Measurements from ENCODE around the gene ADAM22. TPM values are rescaled to one million over a fixed set of nuclear protein-coding genes. Genes with fewer than 3 reads are reported as not detected.
A peak's percentile ranks its signal among the peaks of the same experiment; 100 is the strongest.

ADAM22 gene
- total and polyA plus RNA-seq, 2 of the 4 experiments (the other 2 are of a cell fraction) = 0.03 to 0.18 TPM

GRCh38 chr7:88217675-88218428, 283.8 kb downstream of the ADAM22 start:
- Histone ChIP-seq H4K5ac (ENCODE audit: low read depth, low read length) (no peak overlapping the region), H3K56ac (ENCODE audit: extremely low read depth, insufficient read depth, low read length) (no peak overlapping the region), H3K14ac (replicated peaks; ENCODE audit: low read depth, low read length) (no peak overlapping the region), H3K4me2 (ENCODE audit: low read depth, low read length) (peak overlapping the region; percentile 97), H2AFZ (replicated peaks; ENCODE audit: low read length, poor library complexity) (no peak overlapping the region), H3K79me1 (ENCODE audit: low read depth in 1 of 2, low read length in 2 of 2) (peaks cover 28 to 42% of the 10 kb centered on the region in 2 experiments), H2BK120ac (ENCODE audit: low read depth, low read length) (no peak overlapping the region), H3K27me3 (ENCODE audit: control insufficient read depth, insufficient read depth, low read length) (no peaks in the 10 kb centered on the region), H4K20me1 (ENCODE audit: insufficient read depth, low read length) (peaks cover 3% of the 10 kb centered on the region; the same call in 1 of the 2 replicates), H2AK5ac (ENCODE audit: low read depth, low read length) (no peak overlapping the region), H3K36me3 (ENCODE audit: control insufficient read depth, insufficient read depth, low read length) (peaks cover 22% of the 10 kb centered on the region), H4K91ac (ENCODE audit: insufficient read depth, low read depth, low read length) (no peak overlapping the region), H3K9ac (ENCODE audit: low read depth, low read length) (peak overlapping the region; percentile 80; the same call in 1 of the 2 replicates), H3K4me3 (ENCODE audit: insufficient read depth, low read depth, low read length) (no peak overlapping the region; the same call in 1 of the 2 replicates), H3K9me1 (ENCODE audit: insufficient read depth, low read length) (peaks cover 3% of the 10 kb centered on the region), H2AK9ac (replicated peaks; ENCODE audit: low read depth, low read length, poor library complexity) (no peak overlapping the region), H3K9me3 (ENCODE audit: control insufficient read depth, insufficient read depth, low read length) (no peaks in the 10 kb centered on the region), H2BK5ac (ENCODE audit: low read depth, low read length, poor library complexity, severe bottlenecking) (no peak overlapping the region), H3K4ac (ENCODE audit: low read depth, low read length) (no peak overlapping the region), H3K23ac (ENCODE audit: low read depth, low read length) (peak overlapping the region; percentile 59), H3K18ac (ENCODE audit: low read depth, low read length) (no peak overlapping the region), H2BK20ac (ENCODE audit: low read depth, low read length) (no peak overlapping the region), H3K4me1 (ENCODE audit: control insufficient read depth, insufficient read depth, low read length) (peaks cover 2% of the 10 kb centered on the region; the same call in 1 of the 2 replicates), H3K27ac (ENCODE audit: insufficient read depth, low read length) (no peak overlapping the region), H2BK15ac (ENCODE audit: low read depth, low read length) (no peak overlapping the region), H4K8ac (ENCODE audit: low read depth in 2 of 2, low read length in 2 of 2) (no peak overlapping the region)
- DNase-seq (no peak), ATAC-seq (ENCODE audit: low read depth) (no peak)
- intact Hi-C loops (cut with micrococcal nuclease) = no loop called here
- ChIA-PET CTCF (interaction anchor here (1.7 kb wide), 1 partner anchor 9 kb away, joined by 6 read pairs; no protein-coding TSS in a partner anchor), POLR2A (ENCODE audit: unreplicated experiment) (interaction anchor here (1.2 kb wide), 1 partner anchor 12 kb away, joined by 3 read pairs; no protein-coding TSS in a partner anchor)
- BruUV-seq (replicated peaks) = TSS peak; percentile 17
- in situ Hi-C loops (cut with MboI; ENCODE audit: low sequenced_read_pairs) = no loop called here
- no CpG with 5 or more reads among the region's 1 CpG for WGBS, 2 experiments (ENCODE audit: extremely low coverage in 2 of 2, insufficient read length in 1 of 2)
- dilution Hi-C loops (cut with HindIII; ENCODE audit: low sequenced_read_pairs, unreplicated experiment) = no loop called here
- TF ChIP-seq RCOR1 (IDR thresholded peaks at IDR 0.05; ENCODE audit: insufficient replicate concordance, low read length) (no peak), SMC3 (IDR thresholded peaks at IDR 0.05; ENCODE audit: low read depth, low read length) (no peak), MAFK (IDR thresholded peaks at IDR 0.05; ENCODE audit: low read depth, low read length) (no peak), MXI1 (IDR thresholded peaks at IDR 0.05; ENCODE audit: borderline replicate concordance, low read depth, low read length) (no peak), RFX5 (IDR thresholded peaks at IDR 0.05; ENCODE audit: low read depth, low read length) (no peak), USF2 (IDR thresholded peaks at IDR 0.05; ENCODE audit: low read depth, low read length) (no peak), FOS (IDR thresholded peaks at IDR 0.05; ENCODE audit: low read depth, low read length) (no peak), CEBPB (IDR thresholded peaks at IDR 0.05; ENCODE audit: low read depth, low read length) (no peak), BHLHE40 (IDR thresholded peaks at IDR 0.05; ENCODE audit: low read depth, low read length) (no peak), NFE2L2 (IDR thresholded peaks at IDR 0.05; ENCODE audit: low read depth, low read length) (no peak), POLR2A (IDR thresholded peaks at IDR 0.05; ENCODE audit: low read depth, low read length) (no peak), RAD21 (IDR thresholded peaks at IDR 0.05; ENCODE audit: low read length) (no peak), MAZ (IDR thresholded peaks at IDR 0.05; ENCODE audit: borderline replicate concordance, low read depth, low read length) (no peak), CHD1 (IDR thresholded peaks at IDR 0.05; ENCODE audit: low read depth, low read length) (no peak)
- TF ChIP-seq, protein P1, sequence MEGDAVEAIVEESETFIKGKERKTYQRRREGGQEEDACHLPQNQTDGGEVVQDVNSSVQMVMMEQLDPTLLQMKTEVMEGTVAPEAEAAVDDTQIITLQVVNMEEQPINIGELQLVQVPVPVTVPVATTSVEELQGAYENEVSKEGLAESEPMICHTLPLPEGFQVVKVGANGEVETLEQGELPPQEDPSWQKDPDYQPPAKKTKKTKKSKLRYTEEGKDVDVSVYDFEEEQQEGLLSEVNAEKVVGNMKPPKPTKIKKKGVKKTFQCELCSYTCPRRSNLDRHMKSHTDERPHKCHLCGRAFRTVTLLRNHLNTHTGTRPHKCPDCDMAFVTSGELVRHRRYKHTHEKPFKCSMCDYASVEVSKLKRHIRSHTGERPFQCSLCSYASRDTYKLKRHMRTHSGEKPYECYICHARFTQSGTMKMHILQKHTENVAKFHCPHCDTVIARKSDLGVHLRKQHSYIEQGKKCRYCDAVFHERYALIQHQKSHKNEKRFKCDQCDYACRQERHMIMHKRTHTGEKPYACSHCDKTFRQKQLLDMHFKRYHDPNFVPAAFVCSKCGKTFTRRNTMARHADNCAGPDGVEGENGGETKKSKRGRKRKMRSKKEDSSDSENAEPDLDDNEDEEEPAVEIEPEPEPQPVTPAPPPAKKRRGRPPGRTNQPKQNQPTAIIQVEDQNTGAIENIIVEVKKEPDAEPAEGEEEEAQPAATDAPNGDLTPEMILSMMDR (conservative IDR thresholded peaks at IDR 0.05; ENCODE audit: low read depth, low read length) = no peak

Data from IMR-90 (cell line).